PC-3 (cell line): ENCODE results near the gene ANKRD22.

ENCODE experiments used
- CTCF ChIP-seq: fragments of 300-600 bp; sonication (generic); conservative IDR thresholded peaks from 2 replicates; pipeline ENCODE4 v1.5.1; 2017; ENCODE audit warnings: antibody characterized with exemption, low read depth, mild to moderate bottlenecking, low read length
- EZH2 ChIP-seq: fragments of 300-600 bp; sonication (generic); IDR thresholded peaks from one replicate; pipeline ENCODE4 v1.6.1; 2017; ENCODE audit warnings: antibody characterized with exemption, mild to moderate bottlenecking, low read length; ENCODE audit not compliant: unreplicated experiment
- EZH2phosphoT487 ChIP-seq: fragments of 300-600 bp; sonication (generic); IDR thresholded peaks from 2 replicates; pipeline ENCODE4 v1.6.1; 2018; ENCODE audit warnings: mild to moderate bottlenecking, antibody characterized with exemption, low read length, borderline replicate concordance

GRCh38 chr10:88794731-88795130 is 56.9 kb downstream of the ANKRD22 start:
- TF ChIP-seq CTCF (no peak), EZH2 (no peak), EZH2phosphoT487 (no peak)
